ENCODE data around the gene NPAT.

The NPAT gene

GRCh38 chr11:108221911-108222573 is 396 bp downstream of the NPAT start:
- H3K4me3 ChIP-seq (ENCODE audit: low read depth, low read length): peak overlapping the region; percentile 84
- in situ Hi-C loops (cut with HindIII; ENCODE audit: low sequenced_read_pairs): loop anchor here (5.0 kb wide), 1 partner anchor 35 kb away; no protein-coding TSS in a partner anchor
- DNase-seq (ENCODE audit: low read depth): no peak
- no peak for TF ChIP-seq CTCF (IDR thresholded peaks at IDR 0.05; ENCODE audit: low read depth, low read length, missing control alignments)

- H3K4me3 ChIP-seq (ENCODE audit: low read depth, low read length): peak overlapping the region; percentile 84
- TF ChIP-seq CTCF (IDR thresholded peaks at IDR 0.05; ENCODE audit: low read depth, low read length, missing control alignments): no peak
- DNase-seq (ENCODE audit: low read depth): no peak
- in situ Hi-C loops (cut with HindIII; ENCODE audit: low sequenced_read_pairs): loop anchor here (5.0 kb wide), 1 partner anchor 34 kb away; no protein-coding TSS in a partner anchor
Measured at GRCh38 chr11:108221371-108221770, 1.1 kb downstream of the NPAT start.

- in situ Hi-C loops (cut with HindIII; ENCODE audit: low sequenced_read_pairs): loop anchor here (5.0 kb wide), 1 partner anchor 34 kb away; no protein-coding TSS in a partner anchor
- no peak for TF ChIP-seq CTCF (IDR thresholded peaks at IDR 0.05; ENCODE audit: low read depth, low read length, missing control alignments)
- peak overlapping the region; percentile 84 for H3K4me3 ChIP-seq (ENCODE audit: low read depth, low read length)
- no peak for DNase-seq (ENCODE audit: low read depth)
Measured at GRCh38 chr11:108220721-108221336, 1.6 kb downstream of the NPAT start.

GRCh38 chr11:108218912-108219783 is 3.3 kb downstream of the NPAT start:
- no peak for TF ChIP-seq CTCF (IDR thresholded peaks at IDR 0.05; ENCODE audit: low read depth, low read length, missing control alignments)
- in situ Hi-C loops (cut with HindIII; ENCODE audit: low sequenced_read_pairs): no loop called here
- no peak overlapping the region for H3K4me3 ChIP-seq (ENCODE audit: low read depth, low read length)
- DNase-seq (ENCODE audit: low read depth): no peak

GRCh38 chr11:108218455-108218854 is 4.0 kb downstream of the NPAT start:
- no peak for DNase-seq (ENCODE audit: low read depth)

More at GRCh38 chr11:108218455-108218854, 4.0 kb downstream of the NPAT start:
- no peak overlapping the region for H3K4me3 ChIP-seq (ENCODE audit: low read depth, low read length)
- in situ Hi-C loops (cut with HindIII; ENCODE audit: low sequenced_read_pairs): no loop called here
- no peak for TF ChIP-seq CTCF (IDR thresholded peaks at IDR 0.05; ENCODE audit: low read depth, low read length, missing control alignments)

Measured in astrocyte of the cerebellum (primary cell).